ENCODE data around the gene C7orf33.

DNA sequence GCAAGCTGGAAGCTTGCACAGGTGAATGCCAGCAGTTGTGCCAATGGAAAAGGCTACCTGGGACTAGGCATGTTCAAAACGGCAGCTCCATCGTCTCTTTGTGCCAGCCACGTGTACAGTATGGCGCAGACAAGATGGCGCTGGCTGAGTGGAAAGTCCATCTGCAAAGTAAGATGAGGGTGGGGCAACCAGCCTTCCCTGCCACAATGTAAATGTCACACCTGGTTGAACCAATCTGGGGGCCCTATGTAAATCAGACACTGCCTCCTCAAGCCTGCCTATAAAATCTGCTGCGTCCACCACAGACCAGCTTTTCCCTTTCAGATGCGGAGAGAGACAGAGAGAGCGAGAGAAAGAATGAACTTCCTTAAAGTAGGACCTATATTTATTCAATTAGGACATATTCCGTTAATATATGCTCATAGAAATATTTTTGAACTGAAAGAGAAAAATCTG is 18.5 kb upstream of the C7orf33 start:
- TF ChIP-seq, protein P1, sequence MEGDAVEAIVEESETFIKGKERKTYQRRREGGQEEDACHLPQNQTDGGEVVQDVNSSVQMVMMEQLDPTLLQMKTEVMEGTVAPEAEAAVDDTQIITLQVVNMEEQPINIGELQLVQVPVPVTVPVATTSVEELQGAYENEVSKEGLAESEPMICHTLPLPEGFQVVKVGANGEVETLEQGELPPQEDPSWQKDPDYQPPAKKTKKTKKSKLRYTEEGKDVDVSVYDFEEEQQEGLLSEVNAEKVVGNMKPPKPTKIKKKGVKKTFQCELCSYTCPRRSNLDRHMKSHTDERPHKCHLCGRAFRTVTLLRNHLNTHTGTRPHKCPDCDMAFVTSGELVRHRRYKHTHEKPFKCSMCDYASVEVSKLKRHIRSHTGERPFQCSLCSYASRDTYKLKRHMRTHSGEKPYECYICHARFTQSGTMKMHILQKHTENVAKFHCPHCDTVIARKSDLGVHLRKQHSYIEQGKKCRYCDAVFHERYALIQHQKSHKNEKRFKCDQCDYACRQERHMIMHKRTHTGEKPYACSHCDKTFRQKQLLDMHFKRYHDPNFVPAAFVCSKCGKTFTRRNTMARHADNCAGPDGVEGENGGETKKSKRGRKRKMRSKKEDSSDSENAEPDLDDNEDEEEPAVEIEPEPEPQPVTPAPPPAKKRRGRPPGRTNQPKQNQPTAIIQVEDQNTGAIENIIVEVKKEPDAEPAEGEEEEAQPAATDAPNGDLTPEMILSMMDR (IDR thresholded peaks at IDR 0.05), result no peak
- TF ChIP-seq POLR2A (IDR thresholded peaks at IDR 0.05), result no peak

Measured in heart left ventricle (tissue), 13 donors.